VCaP (cell line): ENCODE measurements around the gene GPI.

Experiments
- H3K27ac ChIP-seq: fragments of 450-650 bp; 2 replicates; pipeline ENCODE4 v1.5.1; 2017
- TF ChIP-seq, protein P1 (sequence below): fragments of 450-650 bp; conservative IDR thresholded peaks from 2 replicates; pipeline ENCODE4 v1.5.1; 2017; ENCODE audit warnings: mild to moderate bottlenecking, moderate library complexity

The GPI gene

DNA sequence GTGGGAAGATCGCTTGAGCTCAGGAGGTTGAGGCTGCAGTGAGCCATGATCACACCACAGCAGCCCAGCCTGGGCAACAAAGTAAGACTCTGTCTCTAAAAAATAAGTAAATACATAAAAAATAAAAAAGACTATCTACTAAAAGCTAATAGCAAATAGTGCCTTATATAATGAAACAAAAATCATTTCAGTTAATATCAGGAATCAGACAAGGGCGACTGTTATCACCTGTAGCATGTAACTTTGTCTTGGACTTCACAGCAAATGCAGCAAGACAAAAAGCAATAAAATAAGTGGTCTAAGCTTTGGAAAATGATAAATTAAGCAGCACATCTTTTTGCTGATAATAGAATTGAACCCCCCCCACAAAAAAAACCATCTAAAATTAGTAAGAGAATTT is 21.2 kb upstream of the GPI start:
- TF ChIP-seq, protein P1, sequence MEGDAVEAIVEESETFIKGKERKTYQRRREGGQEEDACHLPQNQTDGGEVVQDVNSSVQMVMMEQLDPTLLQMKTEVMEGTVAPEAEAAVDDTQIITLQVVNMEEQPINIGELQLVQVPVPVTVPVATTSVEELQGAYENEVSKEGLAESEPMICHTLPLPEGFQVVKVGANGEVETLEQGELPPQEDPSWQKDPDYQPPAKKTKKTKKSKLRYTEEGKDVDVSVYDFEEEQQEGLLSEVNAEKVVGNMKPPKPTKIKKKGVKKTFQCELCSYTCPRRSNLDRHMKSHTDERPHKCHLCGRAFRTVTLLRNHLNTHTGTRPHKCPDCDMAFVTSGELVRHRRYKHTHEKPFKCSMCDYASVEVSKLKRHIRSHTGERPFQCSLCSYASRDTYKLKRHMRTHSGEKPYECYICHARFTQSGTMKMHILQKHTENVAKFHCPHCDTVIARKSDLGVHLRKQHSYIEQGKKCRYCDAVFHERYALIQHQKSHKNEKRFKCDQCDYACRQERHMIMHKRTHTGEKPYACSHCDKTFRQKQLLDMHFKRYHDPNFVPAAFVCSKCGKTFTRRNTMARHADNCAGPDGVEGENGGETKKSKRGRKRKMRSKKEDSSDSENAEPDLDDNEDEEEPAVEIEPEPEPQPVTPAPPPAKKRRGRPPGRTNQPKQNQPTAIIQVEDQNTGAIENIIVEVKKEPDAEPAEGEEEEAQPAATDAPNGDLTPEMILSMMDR: no peak
- no peak overlapping the region for H3K27ac ChIP-seq

DNA sequence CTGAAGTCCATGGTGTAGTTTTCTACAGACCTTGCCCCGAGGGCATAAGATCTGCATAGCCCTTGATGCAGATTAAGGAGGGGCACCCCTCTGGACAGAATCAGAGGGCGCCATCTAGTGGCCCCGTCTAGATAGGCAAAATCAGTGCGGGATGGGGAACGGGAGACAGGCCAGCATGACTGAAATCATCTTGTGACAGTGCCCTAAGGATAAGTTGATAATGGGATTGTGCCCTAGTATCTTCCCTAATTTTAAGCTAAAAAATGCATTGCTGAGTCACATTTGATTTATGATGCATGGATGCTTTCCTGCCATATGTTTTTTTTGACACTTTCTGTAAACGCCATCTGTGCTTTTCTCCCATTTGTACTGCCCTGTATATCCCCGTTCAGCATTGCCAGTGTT is 19.0 kb upstream of the GPI start:
- H3K27ac ChIP-seq: no peak overlapping the region
- TF ChIP-seq, protein P1: peak; percentile 97

DNA sequence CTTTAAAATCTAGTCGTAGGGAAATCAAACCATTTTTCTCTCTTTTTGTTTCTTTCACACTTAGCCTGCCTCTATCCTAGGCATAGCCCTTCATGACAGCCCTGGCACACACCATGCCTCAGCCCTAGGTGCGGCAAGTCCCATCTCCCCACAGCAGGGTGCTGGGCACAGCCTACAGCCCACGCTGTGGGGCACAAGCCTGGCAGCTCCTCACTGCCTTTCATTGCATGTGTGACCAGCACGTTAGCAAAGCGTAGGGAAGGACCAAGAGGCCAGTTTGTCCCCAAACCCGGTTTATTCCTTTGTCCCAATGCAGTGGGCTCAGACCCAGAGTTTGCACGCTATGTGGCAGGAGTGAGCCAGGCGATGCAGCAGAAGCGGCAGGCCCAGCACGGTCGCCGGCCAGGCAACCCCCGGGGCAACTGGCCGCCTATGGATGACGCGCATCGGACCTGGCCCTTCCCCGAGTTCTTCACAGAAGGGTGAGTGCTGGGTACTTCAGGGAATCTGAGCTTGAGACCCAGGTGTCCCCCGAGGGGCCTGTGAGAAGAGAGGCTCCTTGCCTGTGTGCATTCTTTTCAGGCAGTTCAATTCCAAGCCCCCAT is 17.3 kb upstream of the GPI start:
- H3K27ac ChIP-seq: no peak overlapping the region
- TF ChIP-seq, protein P1: no peak

- TF ChIP-seq, protein P1: no peak
- H3K27ac ChIP-seq: no peak overlapping the region
Observed at GRCh38 chr19:34348899-34349487, 16.0 kb upstream of the GPI start.

DNA sequence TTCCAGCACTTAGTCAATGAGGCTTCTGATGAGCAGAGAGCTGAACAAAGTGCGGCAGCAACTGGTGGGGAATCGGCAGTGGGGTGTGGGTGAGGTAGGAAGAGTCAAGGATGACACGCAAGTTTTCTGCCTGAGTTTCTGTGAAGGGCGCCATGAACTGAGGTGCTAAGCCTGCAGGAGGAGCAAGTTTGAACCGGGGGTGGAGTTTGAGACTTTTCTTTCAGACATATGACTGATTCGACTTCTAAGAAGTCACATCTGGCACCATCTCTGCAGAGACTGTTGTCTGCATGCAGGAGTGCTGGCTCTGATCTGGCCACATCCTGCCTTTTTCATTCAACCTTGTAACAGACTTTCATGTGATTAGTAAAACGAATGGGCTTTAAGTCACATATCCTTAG is 14.8 kb upstream of the GPI start:
- no peak overlapping the region for H3K27ac ChIP-seq
- TF ChIP-seq, protein P1: no peak

- H3K27ac ChIP-seq: peak overlapping the region; percentile 34; the same call in 1 of the 2 replicates
Observed at GRCh38 chr19:34351382-34351826, 13.6 kb upstream of the GPI start.

GRCh38 chr19:34353546-34353945 is 11.4 kb upstream of the GPI start:
- no peak overlapping the region for H3K27ac ChIP-seq
- TF ChIP-seq, protein P1: no peak

More at GRCh38 chr19:34351382-34351826, 13.6 kb upstream of the GPI start:
- TF ChIP-seq, protein P1: no peak
